ENCODE data around the gene PAX3.

The PAX3 gene

GRCh38 chr2:222296311-222296741, 2.5 kb downstream of the PAX3 start:
- Mint-ChIP-seq H3K4me3 (peak overlapping the region; percentile 81 to 88 (median 85)), H3K4me1 (peaks cover 37% of the 10 kb centered on the region), H3K27me3 (ENCODE audit: low read depth) (peaks cover 100% of the 10 kb centered on the region), H3K36me3 (ENCODE audit: low read depth) (peaks cover 3% of the 10 kb centered on the region), H3K9me3 (no peaks in the 10 kb centered on the region), H3K27ac (no peak overlapping the region)
- no peak for TF ChIP-seq CTCF (IDR thresholded peaks at IDR 0.05; ENCODE audit: unreplicated experiment in 3 of 3)

GRCh38 chr2:222295368-222296062, 3.3 kb downstream of the PAX3 start:
- Mint-ChIP-seq H3K27ac (peak overlapping the region in 2 of 3 experiments; percentile 9 to 32), H3K36me3 (ENCODE audit: low read depth) (peaks cover 3% of the 10 kb centered on the region), H3K9me3 (no peaks in the 10 kb centered on the region), H3K27me3 (ENCODE audit: low read depth) (peaks cover 100% of the 10 kb centered on the region), H3K4me3 (peak overlapping the region; percentile 80 to 88 (median 85)), H3K4me1 (peaks cover 40% of the 10 kb centered on the region)
- TF ChIP-seq CTCF (IDR thresholded peaks at IDR 0.05; ENCODE audit: unreplicated experiment in 3 of 3): no peak

- H3K27ac Mint-ChIP-seq: peak overlapping the region in 2 of 3 experiments; percentile 9 to 32
- peaks cover 100% of the 10 kb centered on the region for H3K27me3 Mint-ChIP-seq (ENCODE audit: low read depth)
- TF ChIP-seq CTCF (IDR thresholded peaks at IDR 0.05; ENCODE audit: unreplicated experiment in 3 of 3): no peak
- no peaks in the 10 kb centered on the region for H3K9me3 Mint-ChIP-seq
- H3K36me3 Mint-ChIP-seq (ENCODE audit: low read depth): peaks cover 3% of the 10 kb centered on the region
- H3K4me1 Mint-ChIP-seq: peaks cover 45% of the 10 kb centered on the region
- H3K4me3 Mint-ChIP-seq: peak overlapping the region; percentile 80 to 88 (median 85)
These were observed 3.8 kb downstream of the PAX3 start for GRCh38 chr2:222294996-222295367.

GRCh38 chr2:222293660-222294630, 4.9 kb downstream of the PAX3 start:
- no peak for TF ChIP-seq CTCF (IDR thresholded peaks at IDR 0.05; ENCODE audit: unreplicated experiment in 3 of 3)
- Mint-ChIP-seq H3K27me3 (ENCODE audit: low read depth) (peaks cover 100% of the 10 kb centered on the region), H3K4me3 (peak overlapping the region; percentile 59 to 88 (median 60)), H3K9me3 (no peaks in the 10 kb centered on the region), H3K27ac (peak overlapping the region in 1 of 3 experiments; percentile 61), H3K36me3 (ENCODE audit: low read depth) (peaks cover 3% of the 10 kb centered on the region), H3K4me1 (peaks cover 35% of the 10 kb centered on the region)

GRCh38 chr2:222292149-222293134, 6.4 kb downstream of the PAX3 start:
- peaks cover 34% of the 10 kb centered on the region for H3K4me1 Mint-ChIP-seq
- TF ChIP-seq CTCF (IDR thresholded peaks at IDR 0.05; ENCODE audit: unreplicated experiment in 3 of 3): no peak
- peaks cover 100% of the 10 kb centered on the region for H3K27me3 Mint-ChIP-seq (ENCODE audit: low read depth)
- H3K36me3 Mint-ChIP-seq (ENCODE audit: low read depth): peaks cover 3% of the 10 kb centered on the region
- no peak overlapping the region for H3K27ac Mint-ChIP-seq
- H3K9me3 Mint-ChIP-seq: no peaks in the 10 kb centered on the region
- H3K4me3 Mint-ChIP-seq: peak overlapping the region in 2 of 3 experiments; percentile 60 to 88

Measured in nephron (organoid).